Cortex of kidney (tissue), 1 donor: Measurements from ENCODE around the gene PAMR1.

Experiments
- DNase-seq: peaks from one replicate; lab custom pipeline; 2025; lab: John Stamatoyannopoulos, UW

PAMR1 gene

DNA sequence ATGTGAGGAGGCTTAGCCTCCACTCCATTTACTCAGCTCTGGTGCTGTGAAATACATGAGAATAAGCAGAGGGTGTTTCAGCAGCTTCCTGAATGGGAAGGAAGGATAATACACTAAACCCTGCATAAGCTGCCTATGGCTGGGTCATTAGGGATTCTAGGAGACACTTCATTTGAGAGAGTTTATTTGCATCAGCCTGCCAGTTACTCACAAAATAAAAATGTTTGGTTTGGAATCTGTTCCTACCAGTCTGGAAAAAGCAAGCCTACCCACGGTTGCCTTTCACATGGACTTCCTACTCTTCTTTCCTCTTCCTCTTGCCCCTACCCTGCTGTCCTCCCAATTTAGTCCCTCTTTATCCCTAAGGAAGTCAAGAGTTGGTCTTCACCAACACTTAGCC lies 126.5 kb downstream of the PAMR1 start:
- DNase-seq, result no peak

DNA sequence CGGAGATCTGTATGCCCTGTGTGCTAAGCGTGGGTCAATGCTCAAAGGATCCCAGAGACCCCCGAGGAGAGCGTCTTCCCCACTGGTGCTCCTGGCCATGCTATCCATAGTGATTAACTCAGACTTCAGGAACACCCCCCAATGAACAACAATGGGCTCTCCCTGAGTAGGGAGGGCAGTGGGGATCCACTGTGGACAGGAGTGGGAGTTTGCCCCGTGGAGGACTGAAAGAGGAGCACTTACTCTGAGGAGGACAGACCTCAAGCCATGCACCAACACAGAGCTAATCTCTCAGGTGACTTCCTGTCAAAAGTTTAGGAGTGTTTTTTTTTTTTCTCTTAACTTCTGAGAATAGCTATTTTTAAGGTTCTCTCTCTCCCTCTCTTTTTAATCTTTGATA lies 130.5 kb downstream of the PAMR1 start:
- no peak for DNase-seq

DNA sequence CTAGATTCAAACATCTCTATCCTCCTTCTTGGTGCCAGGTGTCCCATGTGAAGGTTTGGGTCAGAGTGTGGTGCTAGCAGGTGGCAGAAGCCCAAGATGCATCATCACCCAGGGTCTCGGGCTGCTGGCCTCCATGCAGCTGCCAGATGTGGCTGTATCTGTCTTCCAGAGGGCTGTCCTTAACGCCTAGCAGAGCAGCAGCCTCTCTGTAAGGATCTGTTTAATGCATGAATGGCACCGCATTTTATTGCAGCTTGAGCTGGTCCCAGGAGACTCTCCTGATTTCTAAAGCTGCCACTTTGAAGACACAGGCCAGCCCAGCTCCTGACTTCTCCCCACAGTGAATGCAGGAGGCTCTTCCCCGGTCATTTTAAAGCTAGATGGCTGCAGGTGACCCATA lies 132.3 kb downstream of the PAMR1 start:
- no peak for DNase-seq

DNA sequence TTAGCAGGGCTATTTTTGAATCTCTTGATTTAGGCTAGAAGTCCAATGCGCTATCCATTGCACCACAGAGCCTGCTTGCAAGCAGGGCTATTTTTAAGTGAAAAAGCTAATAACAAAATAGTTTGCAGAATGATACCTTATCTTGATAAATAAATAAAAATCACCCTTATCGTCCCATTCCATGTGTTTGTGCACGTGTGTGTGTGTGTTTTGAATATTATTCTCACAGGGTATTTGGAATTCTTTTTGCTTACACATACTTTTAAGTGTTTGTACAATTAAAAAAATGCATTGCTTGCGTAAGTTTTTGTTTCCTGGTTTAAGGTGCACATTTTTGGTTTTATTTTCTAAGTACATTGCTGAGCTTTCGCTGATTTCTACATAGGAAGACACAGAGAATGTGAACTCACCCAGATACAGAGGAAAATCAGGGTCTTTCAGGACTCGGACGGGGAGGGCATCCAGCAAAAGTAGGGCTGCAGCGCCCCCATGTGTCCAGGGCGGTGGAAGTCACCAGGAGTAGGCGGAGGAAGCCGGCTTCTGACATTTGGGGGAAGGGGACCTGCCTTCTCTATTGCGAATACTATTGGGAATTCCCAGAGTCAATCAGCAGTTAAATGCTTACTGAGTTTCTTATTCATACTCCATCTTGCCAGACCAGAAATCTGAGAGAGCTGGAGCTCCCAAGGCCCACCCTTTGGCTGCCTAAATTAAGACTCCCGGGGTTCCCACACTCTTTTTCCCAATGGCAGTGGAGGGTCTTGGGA lies 133.3 kb downstream of the PAMR1 start:
- DNase-seq, result no peak

DNA sequence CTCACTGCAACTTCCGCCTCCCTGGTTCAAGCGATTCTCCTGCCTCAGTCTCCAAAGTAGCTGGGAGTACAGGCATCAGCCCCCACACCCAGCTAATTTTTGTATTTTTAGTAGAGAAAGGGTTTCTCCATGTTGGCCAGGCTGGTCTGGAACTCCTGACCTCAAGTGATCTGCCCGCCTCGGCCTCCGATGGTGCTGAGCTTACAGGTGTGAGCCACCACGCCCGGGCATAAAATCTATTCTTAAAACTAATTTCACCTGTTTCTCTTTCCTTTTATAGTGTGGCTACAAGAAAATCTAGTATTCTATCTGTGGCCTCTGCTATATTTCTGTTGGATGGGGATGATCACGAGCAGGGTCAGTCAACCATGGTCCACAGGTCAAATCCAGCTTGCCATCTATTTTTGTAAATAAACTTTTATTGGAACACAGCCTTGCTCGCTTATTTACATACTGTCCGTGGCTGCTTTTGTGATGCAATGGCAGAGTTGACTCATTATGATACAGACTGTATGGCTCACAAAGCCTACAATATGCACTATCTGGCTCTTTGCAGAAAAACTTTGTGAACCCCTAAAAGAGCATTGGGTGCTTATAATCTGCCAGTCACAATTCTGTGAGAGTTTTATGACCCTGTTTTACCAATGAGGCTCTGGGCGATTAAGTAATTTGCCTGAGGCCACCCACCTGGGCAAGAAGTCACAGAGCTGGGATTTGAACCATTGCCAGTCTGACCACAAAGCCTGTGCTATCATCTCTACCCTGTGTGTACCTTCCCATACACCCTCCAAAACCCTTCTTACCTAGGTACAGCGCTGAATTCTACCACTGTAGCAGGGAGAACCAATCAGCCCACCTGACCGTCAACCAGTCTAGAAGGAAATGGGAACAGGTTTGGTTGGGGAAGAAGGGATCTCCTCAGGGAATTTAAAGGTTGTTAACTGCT lies 134.4 kb downstream of the PAMR1 start:
- no peak for DNase-seq

DNA sequence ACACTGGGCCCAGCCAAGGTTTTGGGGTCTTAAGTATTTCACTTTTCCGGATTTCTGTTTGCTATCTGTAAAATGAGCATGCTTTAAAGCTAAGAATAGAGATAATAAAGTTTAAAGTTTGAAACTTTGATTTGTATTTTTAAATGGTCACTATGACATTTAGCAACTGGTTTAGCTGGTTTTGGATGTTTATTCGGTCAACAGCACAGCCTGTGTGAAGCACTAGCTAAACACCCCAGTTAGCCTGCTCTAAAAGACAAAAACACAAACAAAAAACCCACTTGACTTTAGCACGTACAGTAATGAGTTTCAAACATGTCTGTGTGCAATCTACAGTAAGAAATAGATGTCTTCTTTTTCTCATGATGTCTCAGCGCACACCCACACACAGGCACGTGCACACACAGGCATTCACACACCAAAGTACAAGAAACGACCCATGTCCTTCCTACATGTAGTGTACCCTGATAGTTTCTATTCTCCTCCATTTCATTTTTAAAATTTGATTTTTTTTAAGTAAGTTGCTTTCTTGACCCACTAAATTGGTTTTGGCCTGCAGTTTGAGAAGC lies 135.4 kb downstream of the PAMR1 start:
- no peak for DNase-seq

DNA sequence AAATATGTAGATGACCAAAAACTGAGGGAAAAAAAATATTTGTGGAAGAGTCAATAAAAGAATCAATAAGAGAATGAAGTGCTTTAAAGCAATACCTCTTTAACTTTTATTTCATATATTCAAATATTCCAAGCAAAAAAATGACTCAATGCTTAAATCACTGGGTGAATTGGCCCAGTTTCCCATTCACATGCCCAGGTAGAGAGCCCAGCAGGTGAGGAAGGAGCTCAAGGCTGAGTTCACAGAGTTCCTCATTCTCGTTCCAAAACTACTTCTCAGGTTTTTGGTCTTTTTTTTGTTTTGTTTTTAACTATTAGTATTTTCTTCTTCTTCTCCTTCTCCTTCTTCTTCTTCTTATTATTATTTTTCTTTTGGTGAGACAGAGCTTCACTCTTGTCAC lies 136.3 kb downstream of the PAMR1 start:
- DNase-seq, result no peak

DNA sequence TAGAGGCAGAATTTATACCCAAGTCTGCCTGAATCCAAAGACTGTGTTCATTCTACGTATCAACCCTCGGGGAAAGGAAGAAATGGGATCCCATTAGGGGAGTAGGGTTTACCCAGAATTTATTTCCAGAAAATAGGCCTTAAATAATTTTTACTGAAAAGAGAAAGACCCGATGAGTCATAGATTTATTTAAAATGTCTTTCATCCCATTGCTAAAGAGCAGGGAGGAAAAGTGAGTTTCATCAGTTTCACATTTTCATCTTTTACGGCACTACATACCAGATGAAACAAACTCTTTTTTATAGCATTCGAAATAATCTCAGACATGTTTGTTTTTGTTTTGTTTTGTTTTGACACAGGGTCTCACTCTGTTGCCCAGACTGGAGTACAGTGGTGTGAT lies 137.4 kb downstream of the PAMR1 start:
- no peak for DNase-seq

DNA sequence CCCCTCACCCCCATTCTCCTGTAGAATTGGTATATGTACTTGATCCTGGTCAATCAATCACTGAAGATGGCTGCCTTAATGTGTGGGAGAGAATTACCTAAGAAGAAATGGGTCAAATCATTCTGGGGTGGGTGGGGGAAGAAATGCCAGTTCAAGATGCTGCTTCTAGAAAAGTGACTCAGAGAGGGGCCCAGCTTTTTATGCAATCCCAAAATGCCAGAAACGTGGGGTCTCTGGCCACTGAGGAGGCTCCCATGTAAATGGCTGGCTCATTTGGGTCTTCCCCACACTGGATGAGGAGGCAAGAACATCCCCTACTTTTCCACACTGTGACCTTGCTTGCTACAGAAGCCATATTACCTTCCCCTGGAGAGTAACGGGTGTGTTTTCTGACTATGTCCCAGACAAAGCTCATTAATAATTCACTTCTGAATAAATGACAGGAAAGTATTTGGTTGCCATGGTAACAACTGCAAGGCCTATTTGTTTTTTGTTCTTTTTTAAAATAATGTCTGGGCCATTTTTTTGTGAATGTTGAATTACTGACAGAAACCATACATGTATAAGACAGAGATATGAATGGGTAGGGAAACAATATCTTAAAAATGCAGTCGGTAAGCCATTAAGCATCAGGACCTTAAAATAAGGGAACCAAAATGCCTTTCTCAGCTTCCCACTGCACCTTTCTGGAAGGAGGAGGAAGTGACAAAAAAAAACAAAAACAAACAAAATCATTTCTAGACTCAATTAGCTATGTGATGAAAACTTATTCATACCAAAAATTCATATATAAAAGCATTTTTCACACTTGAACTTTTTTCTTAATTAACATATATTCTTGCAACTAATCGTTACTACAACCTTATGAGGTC lies 138.1 kb downstream of the PAMR1 start:
- DNase-seq, result no peak

DNA sequence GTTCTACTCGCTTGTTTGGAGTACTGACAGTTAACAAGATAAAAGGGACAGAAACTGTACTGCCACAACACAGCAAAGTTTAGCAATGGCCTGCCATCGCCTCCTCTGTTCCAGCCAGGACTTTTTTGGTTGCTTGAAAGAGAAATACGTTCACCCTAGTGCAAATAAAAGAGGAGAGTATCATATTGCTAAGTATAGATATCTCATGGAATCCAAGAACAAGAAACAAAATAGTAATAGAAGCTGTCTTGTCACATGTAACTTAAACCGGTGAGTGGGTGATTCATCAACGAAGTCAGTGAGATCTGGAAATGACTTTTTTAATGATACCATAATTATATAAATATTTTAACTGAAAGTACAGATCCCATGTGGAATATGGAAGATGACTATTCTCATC lies 141.5 kb downstream of the PAMR1 start:
- DNase-seq, result no peak
